Astrocyte of the spinal cord (primary cell): ENCODE results near the gene EPB41L3.

Experiments
- DNase-seq: peaks from one replicate; pipeline ENCODE4 v3.0.0; 2011; ENCODE audit warnings: low read depth, low spot score
- H3K4me3 ChIP-seq: 2 replicates; pipeline ENCODE4 v1.5.1; 2011; ENCODE audit warnings: low read depth, mild to moderate bottlenecking, low read length, moderate library complexity
- in situ Hi-C: cut with HindIII; loops from 2 replicates; pipeline ENCODE4 v1.10.0; 2017; ENCODE audit warnings: low sequenced_read_pairs
- TF ChIP-seq, protein P1 (sequence below): IDR thresholded peaks from 2 replicates; pipeline ENCODE4 v1.5.1; 2012; ENCODE audit warnings: low read depth, mild to moderate bottlenecking, low read length, inconsistent platforms

Gene EPB41L3

DNA sequence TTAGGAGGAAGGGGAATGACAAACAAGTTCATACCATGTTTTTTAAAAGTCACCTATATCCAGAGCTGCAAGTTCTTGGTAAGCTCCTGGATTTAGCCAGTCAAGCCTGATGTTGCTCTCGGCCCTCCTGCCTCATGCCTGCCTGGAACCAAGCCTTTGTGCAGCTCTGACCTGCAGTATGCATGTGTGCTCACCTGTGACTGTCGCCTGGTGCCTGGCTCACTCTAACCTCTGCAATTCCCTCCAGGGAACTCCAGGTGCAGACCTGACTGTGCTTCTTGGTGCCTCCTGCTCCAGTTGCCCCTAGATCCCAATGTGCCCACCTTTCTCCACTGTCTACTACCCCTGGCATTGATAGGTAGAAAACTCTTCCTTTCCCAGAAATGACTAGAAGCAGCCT, 163.2 kb downstream of the EPB41L3 start:
- TF ChIP-seq, protein P1, sequence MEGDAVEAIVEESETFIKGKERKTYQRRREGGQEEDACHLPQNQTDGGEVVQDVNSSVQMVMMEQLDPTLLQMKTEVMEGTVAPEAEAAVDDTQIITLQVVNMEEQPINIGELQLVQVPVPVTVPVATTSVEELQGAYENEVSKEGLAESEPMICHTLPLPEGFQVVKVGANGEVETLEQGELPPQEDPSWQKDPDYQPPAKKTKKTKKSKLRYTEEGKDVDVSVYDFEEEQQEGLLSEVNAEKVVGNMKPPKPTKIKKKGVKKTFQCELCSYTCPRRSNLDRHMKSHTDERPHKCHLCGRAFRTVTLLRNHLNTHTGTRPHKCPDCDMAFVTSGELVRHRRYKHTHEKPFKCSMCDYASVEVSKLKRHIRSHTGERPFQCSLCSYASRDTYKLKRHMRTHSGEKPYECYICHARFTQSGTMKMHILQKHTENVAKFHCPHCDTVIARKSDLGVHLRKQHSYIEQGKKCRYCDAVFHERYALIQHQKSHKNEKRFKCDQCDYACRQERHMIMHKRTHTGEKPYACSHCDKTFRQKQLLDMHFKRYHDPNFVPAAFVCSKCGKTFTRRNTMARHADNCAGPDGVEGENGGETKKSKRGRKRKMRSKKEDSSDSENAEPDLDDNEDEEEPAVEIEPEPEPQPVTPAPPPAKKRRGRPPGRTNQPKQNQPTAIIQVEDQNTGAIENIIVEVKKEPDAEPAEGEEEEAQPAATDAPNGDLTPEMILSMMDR = no peak
- DNase-seq = no peak
- H3K4me3 ChIP-seq = no peak overlapping the region
- in situ Hi-C loops = no loop called here

DNA sequence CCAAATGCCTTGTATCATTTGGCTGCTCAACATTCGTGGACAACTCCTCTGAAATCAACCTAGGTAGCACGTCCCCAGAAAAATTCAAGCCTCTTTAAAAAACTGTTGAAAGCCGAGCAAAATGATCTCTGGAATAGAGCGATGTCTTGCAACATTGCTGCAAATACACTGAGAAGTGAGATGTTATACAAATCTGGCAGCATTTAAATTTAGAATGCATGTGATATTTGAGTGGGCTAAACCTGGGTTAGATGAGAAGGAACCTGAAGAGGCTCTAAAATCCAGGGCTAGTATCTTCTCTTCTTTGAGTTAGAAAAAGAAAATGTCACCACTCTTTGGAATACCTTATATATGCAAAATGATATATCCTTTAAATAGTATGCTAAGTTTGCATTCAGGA, 166.8 kb downstream of the EPB41L3 start:
- TF ChIP-seq, protein P1 = no peak
- no peak for DNase-seq

DNA sequence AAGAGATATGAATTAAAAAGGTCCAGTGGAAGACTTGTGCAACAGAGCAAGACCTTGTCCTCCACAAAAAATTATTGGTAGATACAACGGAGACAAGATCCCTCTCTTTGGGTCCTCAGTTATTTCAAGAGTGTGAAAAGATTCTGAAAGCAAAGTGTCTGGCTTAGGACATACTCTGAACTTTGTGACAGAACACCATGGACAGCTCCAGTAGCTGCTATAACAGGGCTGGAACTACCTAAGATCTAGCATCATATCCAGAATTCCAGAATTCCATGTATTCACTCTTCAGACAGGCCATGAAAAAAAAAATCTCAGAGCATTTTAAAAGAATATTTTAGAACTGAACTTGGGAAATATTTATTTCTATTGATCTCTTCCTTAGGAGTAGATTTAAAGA, 173.5 kb downstream of the EPB41L3 start:
- TF ChIP-seq, protein P1 = no peak
- in situ Hi-C loops = no loop called here
- DNase-seq = peak; percentile 14
- no peak overlapping the region for H3K4me3 ChIP-seq

More for the DNA sequence above, 166.8 kb downstream of the EPB41L3 start:
- in situ Hi-C loops = no loop called here
- no peak overlapping the region for H3K4me3 ChIP-seq

DNA sequence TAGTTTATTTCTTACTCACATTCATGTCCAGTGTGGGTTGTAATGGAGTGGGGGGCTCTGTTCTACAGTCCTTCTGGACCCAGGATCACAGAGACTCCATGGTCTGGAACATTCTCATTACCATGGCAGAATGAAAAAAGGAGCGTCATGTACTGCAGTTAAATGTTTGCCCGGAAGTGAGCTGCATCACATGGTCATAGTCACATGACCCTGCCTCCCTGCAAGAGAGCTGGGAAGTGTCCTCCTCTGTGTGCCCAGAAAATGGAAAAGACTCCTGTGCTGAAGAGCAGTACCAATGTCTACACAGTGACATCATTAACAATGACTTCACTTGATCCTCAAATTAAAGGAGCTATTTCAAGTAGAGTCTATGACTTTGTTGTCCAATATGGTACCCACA, 174.3 kb downstream of the EPB41L3 start:
- H3K4me3 ChIP-seq = no peak overlapping the region
- TF ChIP-seq, protein P1 = no peak
- DNase-seq = no peak
- in situ Hi-C loops = no loop called here

DNA sequence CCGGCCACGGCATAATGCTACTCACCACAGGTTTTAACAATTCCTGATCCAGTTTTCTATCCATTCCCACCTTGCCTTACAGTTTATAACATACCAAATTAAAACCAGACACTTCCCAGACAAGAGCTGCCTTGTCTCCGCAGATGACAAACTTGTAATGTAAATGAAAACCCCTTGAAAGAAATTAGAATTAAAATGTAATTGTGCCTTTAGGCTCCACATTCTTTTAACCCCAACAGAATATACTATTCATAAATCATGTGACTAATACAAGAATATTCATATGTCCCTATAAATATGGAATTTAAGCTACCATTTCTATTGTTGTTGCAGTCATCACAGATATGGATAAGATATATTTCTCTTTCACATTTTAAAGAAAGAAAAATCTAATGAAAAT, 178.4 kb downstream of the EPB41L3 start:
- DNase-seq = no peak
- in situ Hi-C loops = no loop called here

DNA sequence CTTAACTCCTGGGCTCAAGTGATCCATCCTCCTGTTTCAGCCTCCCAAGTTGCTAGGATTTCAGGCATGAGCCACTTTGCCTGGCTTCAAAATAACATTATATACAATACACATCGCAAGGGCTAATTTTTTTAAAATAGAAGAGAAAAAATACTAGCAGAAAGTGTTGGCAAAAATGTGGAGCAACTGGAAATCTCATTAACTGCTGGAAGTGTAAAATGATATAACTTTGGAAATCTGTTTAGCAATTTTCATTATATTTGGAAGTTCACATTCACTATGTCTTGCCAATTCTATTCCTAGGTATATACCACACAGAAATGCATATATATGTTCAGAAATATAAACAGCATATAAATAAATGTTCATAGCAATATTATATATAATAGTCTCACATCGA, 193.2 kb downstream of the EPB41L3 start:
- DNase-seq = no peak
- in situ Hi-C loops = no loop called here
- TF ChIP-seq, protein P1 = no peak

More for the DNA sequence above, 178.4 kb downstream of the EPB41L3 start:
- TF ChIP-seq, protein P1 = no peak
- no peak overlapping the region for H3K4me3 ChIP-seq

More for the DNA sequence above, 193.2 kb downstream of the EPB41L3 start:
- no peak overlapping the region for H3K4me3 ChIP-seq
